Thoracic aorta (tissue), 2 donors: ENCODE data around the gene KIF5C. TPM values are rescaled to one million over a fixed set of nuclear protein-coding genes. Genes with fewer than 3 reads are reported as not detected.

Experiments
- ATAC-seq: fragments of 150-250 bp; one replicate; pipeline ENCODE4 v1.8.0; 2017; ENCODE audit warnings: low read depth; ENCODE audit not compliant: insufficient number of reproducible peaks, low FRiP score
- DNase-seq: peaks from one replicate; pipeline ENCODE4 v3.0.0-alpha.2; 2020; ENCODE audit warnings: low spot score
- H3K27ac ChIP-seq, 2 donors: fragments of 200-600 bp; sonication (generic); 1 replicate in 1 of 2; 2 replicates in 1 of 2; pipeline ENCODE4 v1.5.1; 2016; ENCODE audit warnings: mild to moderate bottlenecking in 2 of 2, moderate library complexity in 2 of 2
- H3K27me3 ChIP-seq: fragments of 200-600 bp; sonication (generic); replicated peaks from 2 replicates; pipeline ENCODE4 v1.6.0; 2016; ENCODE audit warnings: mild to moderate bottlenecking; ENCODE audit not compliant: insufficient read depth
- H3K36me3 ChIP-seq: fragments of 200-600 bp; sonication (generic); one replicate; pipeline ENCODE4 v1.5.1; 2016
- H3K4me1 ChIP-seq, 2 donors: fragments of 200-600 bp; sonication (generic); 1 replicate in 1 of 2; 2 replicates in 1 of 2; pipeline versions ENCODE4 v1.5.1 to v1.6.0; 2016; ENCODE audit warnings: low read depth in 2 of 2, mild to moderate bottlenecking in 1 of 2; ENCODE audit not compliant: control insufficient read depth in 1 of 2
- H3K4me3 ChIP-seq: fragments of 200-600 bp; sonication (generic); 2 replicates; pipeline ENCODE4 v1.5.1; 2016; ENCODE audit warnings: mild to moderate bottlenecking
- H3K9me3 ChIP-seq: fragments of 200-600 bp; sonication (generic); 2 replicates; pipeline ENCODE4 v1.5.1; 2016
- CTCF ChIP-seq: fragments of 200-600 bp; sonication (generic); IDR thresholded peaks from one replicate; pipeline ENCODE4 v1.5.1; 2019; ENCODE audit warnings: antibody characterized with exemption
- total RNA-seq, 2 donors: library from RNA; depleted of rRNA; stranded (reverse); fragments of >200 nt; gene quantifications; one replicate each; pipeline versions ENCODE4 v1.1.0 to v1.2.3, GENCODE V29; 2016

The KIF5C gene
- total RNA-seq, 2 donors from 2014 or later: 4.5 to 7.3 TPM

DNA sequence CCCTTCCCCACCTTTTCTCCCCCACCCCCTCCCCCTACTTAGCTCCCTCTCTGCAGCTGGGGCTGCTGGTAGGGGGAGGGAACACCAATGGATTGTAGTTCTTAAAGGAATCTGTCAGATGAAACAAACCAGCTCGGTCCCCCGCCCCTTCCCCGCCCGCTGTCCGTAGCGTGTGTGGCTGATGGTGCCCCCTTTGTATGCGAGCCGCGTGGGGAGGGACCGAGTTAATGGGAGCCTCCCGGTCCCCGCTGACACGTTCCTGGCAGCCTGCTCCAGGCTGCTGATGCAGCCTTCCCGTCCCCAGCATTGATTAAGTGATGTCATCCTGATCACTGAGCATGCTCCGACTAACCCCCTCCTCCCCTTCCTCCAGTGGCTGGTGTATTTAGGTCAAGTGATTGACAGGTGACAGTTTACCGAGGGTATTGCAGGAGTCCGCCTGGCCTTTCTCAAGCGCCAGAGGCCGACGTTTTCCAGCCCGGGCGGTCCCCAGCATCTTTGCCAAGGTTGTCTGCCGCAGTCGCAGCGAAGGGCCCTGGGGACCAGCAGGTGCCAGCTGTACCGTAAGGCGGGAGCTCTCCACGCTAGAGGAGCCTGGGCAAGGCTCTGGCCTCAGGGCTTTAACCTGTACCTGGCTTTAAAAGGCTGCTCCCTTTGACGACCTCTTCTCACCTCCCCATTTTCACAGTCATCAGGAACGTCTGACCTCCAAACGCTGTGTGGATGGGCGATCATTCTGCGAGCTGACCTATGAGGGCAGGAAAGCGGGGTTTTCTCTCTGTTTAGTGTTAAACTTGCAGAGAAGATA is 1.8 kb downstream of the KIF5C start:
- Histone ChIP-seq H3K27ac (no peak overlapping the region), H3K36me3 (no peaks in the 10 kb centered on the region), H3K27me3 (no peaks in the 10 kb centered on the region), H3K9me3 (no peaks in the 10 kb centered on the region), H3K4me3 (peak overlapping the region; percentile 74), H3K4me1 (peaks cover 8 to 15% of the 10 kb centered on the region in 2 donors)
- ATAC-seq: no peak
- no peak for DNase-seq
- no peak for TF ChIP-seq CTCF

DNA sequence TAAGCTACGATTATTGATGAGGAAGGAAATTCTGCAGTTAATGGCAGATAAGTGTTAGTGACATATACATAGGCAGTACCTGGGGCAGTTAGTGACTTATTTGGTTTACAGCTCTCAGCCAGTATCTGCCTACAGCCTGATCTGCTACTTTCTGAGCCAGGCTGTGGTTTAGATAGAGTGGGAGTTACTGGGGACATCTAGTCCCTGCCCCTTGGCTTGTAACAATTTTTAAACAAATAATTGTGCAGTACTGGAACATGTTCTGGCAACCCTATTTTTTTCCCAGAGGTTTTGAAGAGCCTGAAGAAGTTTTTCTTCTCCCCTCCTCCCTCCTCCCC is 2.3 kb downstream of the KIF5C start:
- DNase-seq (no peak), ATAC-seq (no peak)
- H3K27ac ChIP-seq: no peak overlapping the region
- H3K9me3 ChIP-seq: no peaks in the 10 kb centered on the region
- H3K36me3 ChIP-seq: no peaks in the 10 kb centered on the region
- no peak for TF ChIP-seq CTCF
- no peak overlapping the region for H3K4me3 ChIP-seq
- H3K4me1 ChIP-seq: peaks cover 8 to 15% of the 10 kb centered on the region in 2 donors
- H3K27me3 ChIP-seq: no peaks in the 10 kb centered on the region

DNA sequence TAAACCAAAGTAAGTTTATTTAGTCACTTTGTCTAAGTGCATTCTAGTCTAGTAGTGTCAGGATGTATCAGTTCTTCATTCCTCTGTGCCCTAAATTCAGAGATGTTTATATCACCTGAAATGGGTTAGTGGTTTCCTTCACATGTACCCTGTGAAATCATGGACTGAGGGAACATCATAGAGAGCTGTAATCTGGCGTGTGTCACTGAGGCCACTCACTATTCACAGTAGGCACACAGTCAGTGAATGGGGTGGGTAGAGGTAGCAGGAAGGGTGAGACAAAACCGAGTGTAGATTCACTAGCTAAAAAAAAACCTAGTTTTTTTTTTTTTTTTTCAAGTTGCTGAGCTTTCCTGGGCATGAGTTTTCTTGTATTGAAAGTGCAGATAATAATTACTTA is 5.6 kb downstream of the KIF5C start:
- H3K36me3 ChIP-seq: no peaks in the 10 kb centered on the region
- no peak overlapping the region for H3K4me3 ChIP-seq
- no peak for ATAC-seq
- DNase-seq: no peak
- no peak for TF ChIP-seq CTCF
- peaks cover 8 to 15% of the 10 kb centered on the region in 2 donors for H3K4me1 ChIP-seq
- H3K27me3 ChIP-seq: no peaks in the 10 kb centered on the region
- H3K27ac ChIP-seq: no peak overlapping the region
- H3K9me3 ChIP-seq: no peaks in the 10 kb centered on the region

GRCh38 chr2:148882051-148882450 is 7.0 kb downstream of the KIF5C start:
- TF ChIP-seq CTCF: no peak
- Histone ChIP-seq H3K9me3 (no peaks in the 10 kb centered on the region), H3K36me3 (no peaks in the 10 kb centered on the region), H3K4me1 (peaks cover 0 to 4% of the 10 kb centered on the region in 2 donors), H3K27me3 (no peaks in the 10 kb centered on the region), H3K4me3 (no peak overlapping the region), H3K27ac (no peak overlapping the region)
- ATAC-seq (no peak), DNase-seq (no peak)

GRCh38 chr2:148885209-148885608 is 10.2 kb downstream of the KIF5C start:
- H3K27ac ChIP-seq: no peak overlapping the region
- H3K27me3 ChIP-seq: no peaks in the 10 kb centered on the region
- ATAC-seq: no peak
- DNase-seq: no peak
- no peak overlapping the region for H3K4me3 ChIP-seq
- H3K4me1 ChIP-seq: peaks cover 7 to 12% of the 10 kb centered on the region in 2 donors
- TF ChIP-seq CTCF: no peak
- H3K9me3 ChIP-seq: no peaks in the 10 kb centered on the region
- no peaks in the 10 kb centered on the region for H3K36me3 ChIP-seq
